BLaER1 (cell line): ENCODE measurements around the gene RABEP2.
"Not testable (repeated sequence)": the region's sequence is repeated elsewhere in the genome, so short reads cannot be mapped to it uniquely, and the experiment has no call there.

Experiments used
- H3K27ac ChIP-seq: shearing (Covaris generic); formaldehyde crosslinking; 2 replicates; pipeline ENCODE4 v1.8.1; 2022
- H3K27me3 ChIP-seq: shearing (Covaris generic); formaldehyde crosslinking; 2 replicates; pipeline ENCODE4 v1.8.1; 2022
- H3K36me3 ChIP-seq: shearing (Covaris generic); formaldehyde crosslinking; 2 replicates; pipeline ENCODE4 v1.8.1; 2022
- H3K4me1 ChIP-seq: shearing (Covaris generic); formaldehyde crosslinking; 2 replicates; pipeline ENCODE4 v1.8.1; 2022
- H3K4me2 ChIP-seq: shearing (Covaris generic); formaldehyde crosslinking; 2 replicates; pipeline ENCODE4 v1.8.1; 2022
- H3K4me3 ChIP-seq: shearing (Covaris generic); formaldehyde crosslinking; 2 replicates; pipeline ENCODE4 v1.8.1; 2022
- H3K9ac ChIP-seq: shearing (Covaris generic); formaldehyde crosslinking; 2 replicates; pipeline ENCODE4 v1.8.1; 2022
- H3K9me3 ChIP-seq: shearing (Covaris generic); formaldehyde crosslinking; 2 replicates; pipeline ENCODE4 v1.8.1; 2022
- H4K20me1 ChIP-seq: shearing (Covaris generic); formaldehyde crosslinking; 2 replicates; pipeline ENCODE4 v1.8.1; 2022
- Cebpa-rat ChIP-seq: shearing (Covaris generic); IDR thresholded peaks from 2 replicates; pipeline ENCODE4 v1.8.1; 2022

RABEP2 gene

DNA sequence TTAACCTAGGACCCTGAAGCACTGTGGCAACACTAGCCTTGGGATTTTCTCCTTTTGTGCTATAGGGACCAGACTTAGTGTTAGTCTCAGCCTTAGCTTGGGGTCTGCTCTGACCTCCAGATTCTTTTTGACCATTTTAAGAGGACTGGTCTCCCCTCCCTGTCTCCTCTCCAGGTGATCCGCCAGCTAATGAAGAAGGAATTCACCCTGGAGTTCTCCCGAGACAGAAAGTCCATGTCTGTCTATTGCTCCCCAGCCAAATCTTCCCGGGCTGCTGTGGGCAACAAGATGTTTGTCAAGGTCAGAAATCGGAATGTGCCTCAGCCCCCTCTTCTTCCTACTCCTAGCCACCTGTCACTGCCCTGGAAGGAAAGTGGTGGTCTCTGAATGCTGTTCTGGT is 27.2 kb downstream of the RABEP2 start:
- H3K27me3 ChIP-seq = no peaks in the 10 kb centered on the region
- TF ChIP-seq Cebpa-rat = no peak
- no peaks in the 10 kb centered on the region for H4K20me1 ChIP-seq
- H3K36me3 ChIP-seq = peaks cover 30% of the 10 kb centered on the region
- no peak overlapping the region for H3K9ac ChIP-seq
- H3K4me1 ChIP-seq = peaks cover 44% of the 10 kb centered on the region
- H3K4me3 ChIP-seq = no peak overlapping the region
- no peak overlapping the region for H3K4me2 ChIP-seq
- H3K9me3 ChIP-seq = no peaks in the 10 kb centered on the region
- H3K27ac ChIP-seq = no peak overlapping the region

DNA sequence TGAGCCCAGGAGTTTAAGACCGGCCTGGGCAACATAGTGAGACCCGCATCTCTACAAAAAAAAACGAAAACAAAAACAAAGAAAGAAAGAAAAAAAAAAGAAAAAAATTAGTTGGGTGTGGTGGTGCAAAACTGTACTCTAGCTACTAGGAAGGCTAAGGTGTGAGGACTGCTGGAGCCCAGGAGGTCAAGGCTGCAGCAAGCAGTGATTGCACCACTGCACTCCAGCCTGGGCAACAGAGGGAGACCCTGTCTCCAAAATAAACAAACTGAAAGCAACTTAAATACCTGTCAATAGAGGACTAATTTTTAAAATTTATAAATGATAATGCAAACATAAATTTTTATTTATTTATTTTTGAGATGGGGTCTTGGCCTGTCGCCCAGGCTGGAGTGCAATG is 29.4 kb downstream of the RABEP2 start:
- peaks cover 30% of the 10 kb centered on the region for H3K36me3 ChIP-seq
- no peaks in the 10 kb centered on the region for H3K27me3 ChIP-seq
- H3K9me3 ChIP-seq = no peaks in the 10 kb centered on the region
- peaks cover 35% of the 10 kb centered on the region for H3K4me1 ChIP-seq
- no peak overlapping the region for H3K4me2 ChIP-seq
- H3K27ac ChIP-seq = no peak overlapping the region
- TF ChIP-seq Cebpa-rat = no peak
- no peaks in the 10 kb centered on the region for H4K20me1 ChIP-seq
- H3K4me3 ChIP-seq = no peak overlapping the region
- no peak overlapping the region for H3K9ac ChIP-seq

DNA sequence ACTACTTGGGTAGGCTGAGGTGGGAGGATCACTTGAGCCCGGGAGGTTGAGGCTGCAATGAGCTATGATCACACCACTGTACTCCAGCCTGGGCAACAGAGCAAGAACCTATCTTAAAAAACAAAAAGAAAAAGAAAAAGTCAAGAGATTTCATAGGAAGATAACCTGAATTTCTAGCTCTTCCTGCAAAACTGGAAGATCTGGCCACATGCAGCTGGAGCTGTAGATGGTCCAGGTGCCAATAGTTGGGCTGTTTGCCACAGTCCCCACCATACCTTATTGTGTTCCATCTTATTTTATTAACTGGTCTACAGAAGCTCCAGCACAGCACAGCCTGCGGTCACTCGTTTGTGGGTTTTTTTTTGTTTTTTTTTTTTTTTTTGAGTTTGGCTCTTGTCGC is 31.7 kb downstream of the RABEP2 start:
- Histone ChIP-seq H3K4me1 (peaks cover 29% of the 10 kb centered on the region), H3K9ac (no peak overlapping the region), H3K27me3 (no peaks in the 10 kb centered on the region), H3K9me3 (no peaks in the 10 kb centered on the region), H3K4me3 (no peak overlapping the region), H3K4me2 (no peak overlapping the region), H3K36me3 (peaks cover 21% of the 10 kb centered on the region), H4K20me1 (no peaks in the 10 kb centered on the region), H3K27ac (no peak overlapping the region)
- no peak for TF ChIP-seq Cebpa-rat

DNA sequence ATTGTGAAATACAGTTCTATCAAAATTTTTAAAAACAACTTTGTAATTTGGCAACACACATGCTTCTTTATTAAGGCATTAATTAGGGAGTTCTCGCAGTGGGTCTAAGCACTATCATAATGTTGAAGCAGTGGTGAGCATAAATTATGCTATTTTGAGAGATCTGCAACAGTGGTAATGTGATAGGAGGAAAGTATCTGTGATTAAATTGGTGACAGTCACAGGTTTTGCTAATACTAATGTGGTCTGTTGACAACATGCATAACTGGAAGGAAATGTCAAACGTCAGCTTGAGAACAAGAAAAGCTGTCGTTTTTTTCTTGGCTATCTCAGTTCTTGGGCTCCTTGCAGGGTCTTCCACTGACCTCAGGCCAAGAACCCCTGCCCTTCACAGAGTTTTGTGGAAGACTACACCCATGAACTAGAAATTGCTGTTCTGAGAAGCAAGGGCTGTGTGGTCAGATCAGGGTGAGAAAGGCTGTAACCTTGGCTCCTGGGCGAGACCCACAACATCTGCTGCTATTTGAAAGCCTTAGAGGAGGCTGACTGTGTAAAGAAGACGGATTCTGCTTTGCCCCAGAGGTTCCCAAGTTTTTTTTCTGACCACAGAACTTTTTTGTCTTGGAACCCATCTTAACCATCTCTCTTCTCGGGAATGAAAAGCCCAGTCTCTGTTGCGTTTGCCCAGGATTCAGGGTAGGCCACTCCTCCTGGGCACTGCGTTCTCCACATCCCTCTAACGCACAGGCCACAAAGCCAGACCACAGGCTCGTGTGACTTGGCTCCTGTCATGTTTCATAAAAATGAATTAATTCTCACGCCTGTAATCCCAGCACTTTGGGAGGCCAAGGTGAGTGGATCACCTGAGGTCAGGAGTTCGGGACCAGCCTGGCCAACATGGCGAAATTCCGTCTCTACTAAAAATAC is 32.8 kb downstream of the RABEP2 start:
- Histone ChIP-seq H3K9me3 (no peaks in the 10 kb centered on the region), H3K36me3 (peaks cover 15% of the 10 kb centered on the region), H3K27me3 (no peaks in the 10 kb centered on the region), H4K20me1 (no peaks in the 10 kb centered on the region), H3K4me2 (peak overlapping the region; percentile 36; the same call in 1 of the 2 replicates), H3K4me1 (peaks cover 29% of the 10 kb centered on the region), H3K4me3 (no peak overlapping the region), H3K9ac (0 out of 2 replicates have a peak overlapping the region, but pooled peaks have one; percentile 9), H3K27ac (peak overlapping the region; percentile 60)
- no peak for TF ChIP-seq Cebpa-rat

DNA sequence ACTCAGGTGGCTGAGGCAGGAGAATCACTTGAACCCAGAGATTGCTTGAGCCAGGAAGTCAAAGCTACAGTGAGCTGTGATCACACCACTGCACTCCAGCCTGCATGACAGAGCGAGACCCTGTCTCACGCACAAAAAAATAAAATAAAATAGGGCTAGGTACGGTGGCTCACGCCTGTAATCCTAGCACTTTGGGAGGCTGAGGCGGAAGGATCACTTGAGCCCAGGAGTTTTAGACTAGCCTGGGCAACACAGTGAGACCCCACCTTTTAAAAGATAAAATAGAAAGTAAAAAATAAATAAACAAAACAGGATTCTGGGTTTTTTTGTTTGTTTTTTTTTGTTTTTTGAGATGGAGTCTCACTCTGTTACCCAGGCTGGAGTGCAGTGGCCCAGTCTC is 34.7 kb downstream of the RABEP2 start:
- H3K27ac ChIP-seq, H3K9me3 ChIP-seq, H3K4me3 ChIP-seq, H3K36me3 ChIP-seq, H3K4me2 ChIP-seq, H3K9ac ChIP-seq, H3K27me3 ChIP-seq, H4K20me1 ChIP-seq: not testable (repeated sequence)
- H3K4me1 ChIP-seq = peaks cover 40% of the 10 kb centered on the region

DNA sequence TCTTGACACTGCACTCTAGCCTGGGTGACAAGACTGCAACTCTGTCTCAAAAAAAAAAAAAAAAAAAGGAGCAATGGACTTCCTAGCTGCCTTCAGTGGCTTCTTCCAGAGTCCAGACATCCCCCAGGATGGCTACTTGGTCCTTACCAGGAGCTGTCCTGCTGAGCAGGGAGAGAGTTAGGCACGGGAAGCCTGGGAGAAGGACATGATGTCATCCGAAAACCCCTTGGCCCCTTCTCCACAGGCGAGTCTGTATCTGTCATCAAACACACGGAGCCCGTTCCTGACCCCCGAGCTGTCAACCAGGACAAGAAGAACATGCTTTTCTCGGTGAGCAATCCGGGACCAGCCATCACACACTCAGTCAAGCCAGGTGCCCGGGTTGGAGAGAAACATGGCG is 38.1 kb downstream of the RABEP2 start:
- Histone ChIP-seq H3K27ac (no peak overlapping the region), H3K4me1 (peaks cover 30% of the 10 kb centered on the region), H3K9me3 (no peaks in the 10 kb centered on the region), H3K4me2 (no peak overlapping the region), H4K20me1 (no peaks in the 10 kb centered on the region), H3K9ac (no peak overlapping the region), H3K36me3 (no peaks in the 10 kb centered on the region; the same call in 1 of the 2 replicates), H3K4me3 (no peak overlapping the region), H3K27me3 (no peaks in the 10 kb centered on the region)
- no peak for TF ChIP-seq Cebpa-rat

DNA sequence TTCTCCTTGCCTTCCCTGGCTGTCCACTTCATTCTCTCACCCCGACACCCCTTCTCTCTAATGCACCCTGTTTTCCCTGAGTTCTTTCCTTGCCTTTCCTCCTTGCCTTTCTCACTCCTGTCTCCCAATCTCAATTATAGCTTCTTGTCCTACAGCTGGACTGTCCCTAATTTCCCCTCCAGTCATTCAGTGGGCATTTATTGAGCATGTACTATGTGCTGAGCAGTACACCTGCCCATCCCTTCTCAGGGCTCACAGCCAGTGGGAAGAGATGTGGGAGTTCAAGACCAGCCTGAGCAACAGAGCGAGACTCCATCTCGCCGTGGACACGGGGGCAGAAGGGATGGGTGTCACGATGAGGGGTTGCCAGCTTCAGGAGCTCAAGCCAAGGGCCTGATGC is 41.0 kb downstream of the RABEP2 start:
- Histone ChIP-seq H3K27ac (no peak overlapping the region), H3K4me2 (no peak overlapping the region), H3K4me3 (no peak overlapping the region)

DNA sequence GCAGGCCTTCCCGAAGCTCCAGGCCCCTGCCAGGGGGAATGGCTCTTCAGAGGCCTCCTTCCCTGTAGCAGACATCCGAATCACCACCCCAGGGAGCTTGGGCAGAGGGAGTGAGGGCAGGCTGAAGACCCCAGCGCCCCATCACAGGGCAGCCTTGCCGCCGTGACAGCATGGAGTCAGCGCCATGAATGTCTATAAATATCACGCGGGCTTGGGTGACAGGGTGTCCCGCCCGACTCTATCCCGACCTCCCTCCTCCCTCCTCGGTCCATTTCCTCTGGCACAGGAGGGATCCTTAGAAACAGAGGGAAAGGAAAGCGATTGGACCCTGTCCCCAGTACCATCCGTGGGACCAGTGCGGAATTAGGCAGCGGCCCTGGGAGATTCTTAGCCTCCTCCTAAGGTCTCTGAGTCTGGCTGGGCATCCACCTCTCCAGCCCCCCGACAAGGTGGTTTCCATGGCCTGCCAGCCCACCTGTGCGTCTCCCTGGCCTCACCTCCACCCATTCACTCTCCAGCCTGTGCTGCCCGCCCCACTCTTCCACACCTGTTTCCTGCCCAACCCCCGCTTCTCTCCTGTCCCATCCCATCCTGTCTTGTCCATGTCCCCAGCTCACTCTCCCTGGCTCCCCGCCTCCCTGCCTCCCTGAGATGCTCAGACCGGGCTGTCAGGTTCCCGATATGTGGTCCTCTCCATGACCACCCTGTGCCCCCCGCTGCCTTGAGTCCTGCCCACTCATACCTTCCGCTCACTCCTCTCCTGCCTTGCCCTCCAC is 41.6 kb downstream of the RABEP2 start:
- Histone ChIP-seq H3K4me3 (no peak overlapping the region), H3K4me2 (no peak overlapping the region), H3K27me3 (no peaks in the 10 kb centered on the region), H4K20me1 (no peaks in the 10 kb centered on the region), H3K36me3 (no peaks in the 10 kb centered on the region; the same call in 1 of the 2 replicates), H3K9me3 (no peaks in the 10 kb centered on the region), H3K27ac (no peak overlapping the region; the same call in 1 of the 2 replicates), H3K4me1 (peaks cover 44% of the 10 kb centered on the region), H3K9ac (no peak overlapping the region)
- no peak for TF ChIP-seq Cebpa-rat

More for the DNA sequence above, 41.0 kb downstream of the RABEP2 start:
- Histone ChIP-seq H4K20me1 (no peaks in the 10 kb centered on the region), H3K9me3 (no peaks in the 10 kb centered on the region), H3K36me3 (no peaks in the 10 kb centered on the region; the same call in 1 of the 2 replicates), H3K9ac (no peak overlapping the region), H3K27me3 (no peaks in the 10 kb centered on the region), H3K4me1 (peaks cover 37% of the 10 kb centered on the region)
- TF ChIP-seq Cebpa-rat = no peak

DNA sequence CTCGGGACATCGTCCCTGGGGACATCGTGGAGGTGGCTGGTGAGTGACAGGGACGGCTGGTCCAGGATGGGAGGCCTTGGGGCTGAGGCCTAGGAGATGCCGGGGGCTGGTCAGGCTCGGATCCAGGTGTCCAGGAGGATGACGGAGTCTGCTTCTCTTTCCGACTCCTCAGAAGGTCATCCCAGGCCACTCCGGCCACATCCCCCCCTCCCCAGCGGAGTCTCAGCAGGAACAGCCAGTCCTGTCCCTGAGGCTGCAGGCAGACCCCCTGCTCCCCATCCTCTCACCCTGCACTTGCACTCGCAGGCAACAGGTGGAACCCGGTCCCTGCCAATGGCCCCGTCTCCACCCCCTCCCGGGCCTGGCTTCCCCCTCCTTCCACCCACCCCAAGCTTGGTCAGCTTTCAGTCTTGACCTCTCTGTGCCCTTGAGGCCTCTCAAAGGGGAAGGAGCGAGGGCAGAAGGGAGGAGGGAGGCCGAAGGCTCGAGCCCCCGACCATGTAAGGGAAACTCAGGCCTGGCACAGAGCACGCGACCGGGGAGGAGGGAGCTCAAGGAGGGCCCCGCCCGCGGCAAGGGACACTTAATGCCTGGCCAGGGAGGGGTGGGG is 42.4 kb downstream of the RABEP2 start:
- Histone ChIP-seq H4K20me1 (no peaks in the 10 kb centered on the region), H3K27me3 (no peaks in the 10 kb centered on the region), H3K4me1 (peaks cover 51% of the 10 kb centered on the region), H3K9me3 (no peaks in the 10 kb centered on the region), H3K36me3 (no peaks in the 10 kb centered on the region; the same call in 1 of the 2 replicates), H3K4me3 (no peak overlapping the region), H3K27ac (no peak overlapping the region), H3K4me2 (no peak overlapping the region), H3K9ac (peak overlapping the region; percentile 15; the same call in 1 of the 2 replicates)
- TF ChIP-seq Cebpa-rat = no peak
